Measurements from ENCODE around the gene CDK13.
A peak's percentile ranks its signal among the peaks of the same experiment; 100 is the strongest.
"Not testable (repeated sequence)": the region's sequence is repeated elsewhere in the genome, so short reads cannot be mapped to it uniquely, and the experiment has no call there.

Gene CDK13

GRCh38 chr7:40137563-40137962 lies 187.5 kb downstream of the CDK13 start:
- no peaks in the 10 kb centered on the region for H3K36me3 ChIP-seq (ENCODE audit: insufficient read depth, insufficient read length, low read length)
- H3K4me1 ChIP-seq (ENCODE audit: insufficient read depth, insufficient read length): no peaks in the 10 kb centered on the region
- H3K9ac ChIP-seq (ENCODE audit: insufficient read length, low read depth): no peak overlapping the region
- H3K27me3 ChIP-seq (ENCODE audit: insufficient read depth, insufficient read length): peaks cover 6% of the 10 kb centered on the region
- no peaks in the 10 kb centered on the region for H3K9me3 ChIP-seq (ENCODE audit: insufficient read depth, low read length)
- TF ChIP-seq ZNF274 (IDR thresholded peaks at IDR 0.05; ENCODE audit: low read depth, low read length) (no peak), SUZ12 (IDR thresholded peaks at IDR 0.05; ENCODE audit: extremely low read depth, insufficient read depth, insufficient read length) (no peak), YY1 (IDR thresholded peaks at IDR 0.05; ENCODE audit: insufficient read depth, insufficient read length) (no peak)
- DNase-seq (ENCODE audit: low read depth, low spot score): no peak
- no peak overlapping the region for H3K4me3 ChIP-seq (ENCODE audit: insufficient read length, low read depth)

DNA sequence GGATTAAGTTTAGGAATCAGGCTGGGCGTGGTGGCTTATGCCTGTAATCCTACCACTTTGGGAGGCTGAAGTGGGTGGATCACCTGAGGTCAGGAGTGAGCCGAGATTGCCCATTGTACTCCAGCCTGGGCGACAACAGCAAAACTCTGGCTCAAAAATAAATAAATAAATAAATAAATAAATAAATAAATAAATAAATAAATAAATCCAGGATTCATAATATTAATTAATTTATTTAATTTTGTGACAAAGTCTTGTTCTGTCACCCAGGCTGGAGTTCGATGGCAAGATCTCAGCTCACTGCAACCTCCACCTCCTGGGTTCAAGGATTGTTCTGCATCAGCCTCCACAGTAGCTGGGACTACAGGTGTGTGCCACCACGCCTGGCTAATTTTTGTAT lies 188.9 kb downstream of the CDK13 start:
- Histone ChIP-seq H3K9ac (ENCODE audit: insufficient read length, low read depth) (no peak overlapping the region), H3K36me3 (ENCODE audit: insufficient read depth, insufficient read length, low read length) (no peaks in the 10 kb centered on the region), H3K4me1 (ENCODE audit: insufficient read depth, insufficient read length) (no peaks in the 10 kb centered on the region), H3K4me3 (ENCODE audit: insufficient read length, low read depth) (no peak overlapping the region), H3K9me3 (ENCODE audit: insufficient read depth, low read length) (no peaks in the 10 kb centered on the region), H3K27me3 (ENCODE audit: insufficient read depth, insufficient read length) (peaks cover 6% of the 10 kb centered on the region)
- no peak for TF ChIP-seq YY1 (IDR thresholded peaks at IDR 0.05; ENCODE audit: insufficient read depth, insufficient read length)
- no peak for TF ChIP-seq ZNF274 (IDR thresholded peaks at IDR 0.05; ENCODE audit: low read depth, low read length)
- no peak for TF ChIP-seq SUZ12 (IDR thresholded peaks at IDR 0.05; ENCODE audit: extremely low read depth, insufficient read depth, insufficient read length)
- DNase-seq (ENCODE audit: low read depth, low spot score): no peak

GRCh38 chr7:40139891-40140290 lies 189.8 kb downstream of the CDK13 start:
- H3K27me3 ChIP-seq (ENCODE audit: insufficient read depth, insufficient read length); H3K9ac ChIP-seq (ENCODE audit: insufficient read length, low read depth); H3K9me3 ChIP-seq (ENCODE audit: insufficient read depth, low read length); H3K4me1 ChIP-seq (ENCODE audit: insufficient read depth, insufficient read length); H3K36me3 ChIP-seq (ENCODE audit: insufficient read depth, insufficient read length, low read length); DNase-seq (ENCODE audit: low read depth, low spot score); H3K4me3 ChIP-seq (ENCODE audit: insufficient read length, low read depth): not testable (repeated sequence)

GRCh38 chr7:40141916-40142315 lies 191.9 kb downstream of the CDK13 start:
- H3K4me1 ChIP-seq (ENCODE audit: insufficient read depth, insufficient read length); DNase-seq (ENCODE audit: low read depth, low spot score); H3K27me3 ChIP-seq (ENCODE audit: insufficient read depth, insufficient read length); H3K36me3 ChIP-seq (ENCODE audit: insufficient read depth, insufficient read length, low read length); H3K4me3 ChIP-seq (ENCODE audit: insufficient read length, low read depth); H3K9ac ChIP-seq (ENCODE audit: insufficient read length, low read depth): not testable (repeated sequence)
- H3K9me3 ChIP-seq (ENCODE audit: insufficient read depth, low read length): peaks cover 17% of the 10 kb centered on the region

DNA sequence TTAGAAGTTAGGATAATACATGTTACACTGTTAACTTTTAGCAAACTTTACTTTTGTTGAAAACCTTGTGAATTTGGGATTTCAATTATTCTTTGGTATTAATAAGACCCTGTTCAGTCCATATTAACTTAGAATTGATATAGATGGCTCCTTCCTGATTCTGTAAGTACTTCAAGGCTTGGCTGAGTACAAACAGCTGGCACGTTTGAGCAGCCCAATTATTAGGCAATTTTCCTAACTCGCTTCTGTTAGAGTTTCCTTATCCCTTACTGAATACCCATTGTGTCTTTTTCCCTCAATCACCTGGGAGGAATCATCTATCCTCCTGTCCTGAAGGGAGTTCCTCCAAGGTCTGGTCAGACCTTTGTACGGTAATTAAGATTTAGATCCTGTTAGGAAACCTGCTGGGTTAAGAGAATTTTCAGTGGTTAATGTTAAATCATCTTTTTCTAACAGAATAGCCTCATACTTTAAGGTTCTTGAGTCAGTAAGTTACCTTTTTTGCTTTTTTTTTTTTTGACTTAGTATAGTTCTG lies 195.6 kb downstream of the CDK13 start:
- not testable (repeated sequence) for DNase-seq (ENCODE audit: low read depth, low spot score); H3K36me3 ChIP-seq (ENCODE audit: insufficient read depth, insufficient read length, low read length); H3K27me3 ChIP-seq (ENCODE audit: insufficient read depth, insufficient read length); H3K4me3 ChIP-seq (ENCODE audit: insufficient read length, low read depth); H3K9ac ChIP-seq (ENCODE audit: insufficient read length, low read depth); H3K4me1 ChIP-seq (ENCODE audit: insufficient read depth, insufficient read length)
- peaks cover 29% of the 10 kb centered on the region for H3K9me3 ChIP-seq (ENCODE audit: insufficient read depth, low read length)

GRCh38 chr7:40147371-40148246 lies 197.6 kb downstream of the CDK13 start:
- no peak for DNase-seq (ENCODE audit: low read depth, low spot score)
- Histone ChIP-seq H3K4me3 (ENCODE audit: insufficient read length, low read depth) (no peak overlapping the region), H3K36me3 (ENCODE audit: insufficient read depth, insufficient read length, low read length) (no peaks in the 10 kb centered on the region), H3K9ac (ENCODE audit: insufficient read length, low read depth) (no peak overlapping the region), H3K9me3 (ENCODE audit: insufficient read depth, low read length) (peaks cover 29% of the 10 kb centered on the region), H3K4me1 (ENCODE audit: insufficient read depth, insufficient read length) (no peaks in the 10 kb centered on the region), H3K27me3 (ENCODE audit: insufficient read depth, insufficient read length) (no peaks in the 10 kb centered on the region)
- TF ChIP-seq ZNF274 (IDR thresholded peaks at IDR 0.05; ENCODE audit: low read depth, low read length) (no peak), YY1 (IDR thresholded peaks at IDR 0.05; ENCODE audit: insufficient read depth, insufficient read length) (no peak), SUZ12 (IDR thresholded peaks at IDR 0.05; ENCODE audit: extremely low read depth, insufficient read depth, insufficient read length) (no peak)

DNA sequence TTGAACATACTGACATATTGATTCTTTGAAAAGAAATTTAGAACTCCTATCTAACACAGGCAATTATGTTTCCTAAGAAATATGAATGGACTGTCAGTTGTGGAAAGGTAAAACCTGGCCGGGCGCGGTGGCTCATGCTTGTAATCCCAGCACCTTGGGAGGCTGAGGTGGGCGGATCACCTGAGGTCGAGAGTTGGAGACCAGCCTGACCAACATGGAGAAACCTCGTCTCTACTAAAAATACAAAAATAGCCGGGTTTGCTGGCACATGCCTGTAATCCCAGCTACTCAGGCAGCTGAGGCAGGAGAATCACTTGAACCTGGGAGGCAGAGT lies 198.2 kb downstream of the CDK13 start:
- DNase-seq (ENCODE audit: low read depth, low spot score); H3K36me3 ChIP-seq (ENCODE audit: insufficient read depth, insufficient read length, low read length); H3K27me3 ChIP-seq (ENCODE audit: insufficient read depth, insufficient read length); H3K4me3 ChIP-seq (ENCODE audit: insufficient read length, low read depth); H3K4me1 ChIP-seq (ENCODE audit: insufficient read depth, insufficient read length); H3K9ac ChIP-seq (ENCODE audit: insufficient read length, low read depth): not testable (repeated sequence)
- peaks cover 29% of the 10 kb centered on the region for H3K9me3 ChIP-seq (ENCODE audit: insufficient read depth, low read length)

DNA sequence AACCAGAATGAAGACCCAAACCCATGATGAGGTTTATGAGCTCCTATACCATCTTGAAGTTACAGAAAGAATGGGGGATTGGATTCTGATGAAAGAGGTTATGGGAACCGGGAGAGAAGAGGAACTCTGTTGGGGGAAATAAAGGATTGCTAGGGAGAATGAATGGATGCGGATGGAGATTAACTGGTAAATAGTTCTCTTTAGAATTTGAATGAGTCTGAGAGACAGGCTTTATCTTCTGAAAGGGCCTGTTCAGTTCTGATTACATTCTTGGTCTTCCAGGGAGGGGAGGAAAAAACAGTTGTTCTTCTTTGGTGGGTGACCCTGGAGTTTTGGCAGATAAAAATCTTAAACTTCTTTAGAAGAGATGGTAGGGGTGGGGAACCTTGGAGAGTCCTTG lies 198.6 kb downstream of the CDK13 start:
- no peak overlapping the region for H3K4me3 ChIP-seq (ENCODE audit: insufficient read length, low read depth)
- H3K36me3 ChIP-seq (ENCODE audit: insufficient read depth, insufficient read length, low read length): no peaks in the 10 kb centered on the region
- peak; percentile 81 for DNase-seq (ENCODE audit: low read depth, low spot score)

More for the DNA sequence above, 198.6 kb downstream of the CDK13 start:
- Histone ChIP-seq H3K9ac (ENCODE audit: insufficient read length, low read depth) (no peak overlapping the region), H3K4me1 (ENCODE audit: insufficient read depth, insufficient read length) (no peaks in the 10 kb centered on the region), H3K27me3 (ENCODE audit: insufficient read depth, insufficient read length) (no peaks in the 10 kb centered on the region), H3K9me3 (ENCODE audit: insufficient read depth, low read length) (peaks cover 29% of the 10 kb centered on the region)
- TF ChIP-seq SUZ12 (IDR thresholded peaks at IDR 0.05; ENCODE audit: extremely low read depth, insufficient read depth, insufficient read length): no peak
- no peak for TF ChIP-seq ZNF274 (IDR thresholded peaks at IDR 0.05; ENCODE audit: low read depth, low read length)
- no peak for TF ChIP-seq YY1 (IDR thresholded peaks at IDR 0.05; ENCODE audit: insufficient read depth, insufficient read length)
